ENCODE results near the gene VAC14. TPM values are rescaled to one million over a fixed set of nuclear protein-coding genes. Genes with fewer than 3 reads are reported as not detected.

The VAC14 gene
- total RNA-seq, 1 donor from 2014 or later: 38.1 TPM

- DNase-seq (ENCODE audit: extremely low spot score in 2 of 2): no peak
- Histone ChIP-seq H3K4me1 (peaks cover 55% of the 10 kb centered on the region), H3K9me3 (no peaks in the 10 kb centered on the region), H3K36me3 (no peaks in the 10 kb centered on the region), H3K27ac (peak overlapping the region; percentile 94), H3K4me3 (no peak overlapping the region), H3K27me3 (no peaks in the 10 kb centered on the region)
- no peak for TF ChIP-seq CTCF (IDR thresholded peaks at IDR 0.05)
- TF ChIP-seq POLR2A (IDR thresholded peaks at IDR 0.05): no peak
- TF ChIP-seq POLR2AphosphoS5 (IDR thresholded peaks at IDR 0.05; ENCODE audit: insufficient read depth in 1 of 2, low read depth in 1 of 2): no peak
- intact Hi-C loops (cut with DNase I): no loop called here
These were observed 91.0 kb downstream of the VAC14 start for GRCh38 chr16:70709942-70710341.

GRCh38 chr16:70709457-70709856 is 91.5 kb downstream of the VAC14 start:
- Histone ChIP-seq H3K4me1 (peaks cover 55% of the 10 kb centered on the region), H3K36me3 (no peaks in the 10 kb centered on the region), H3K9me3 (no peaks in the 10 kb centered on the region), H3K27ac (peak overlapping the region; percentile 94), H3K27me3 (no peaks in the 10 kb centered on the region), H3K4me3 (no peak overlapping the region)
- intact Hi-C loops (cut with DNase I): no loop called here
- DNase-seq (ENCODE audit: extremely low spot score in 2 of 2): no peak
- no peak for TF ChIP-seq POLR2A (IDR thresholded peaks at IDR 0.05)
- TF ChIP-seq CTCF (IDR thresholded peaks at IDR 0.05): no peak
- no peak for TF ChIP-seq POLR2AphosphoS5 (IDR thresholded peaks at IDR 0.05; ENCODE audit: insufficient read depth in 1 of 2, low read depth in 1 of 2)

GRCh38 chr16:70708366-70709246 is 92.4 kb downstream of the VAC14 start:
- no peak for TF ChIP-seq POLR2A (IDR thresholded peaks at IDR 0.05)
- no peak for TF ChIP-seq POLR2AphosphoS5 (IDR thresholded peaks at IDR 0.05; ENCODE audit: insufficient read depth in 1 of 2, low read depth in 1 of 2)
- TF ChIP-seq CTCF (IDR thresholded peaks at IDR 0.05): no peak
- Histone ChIP-seq H3K27me3 (no peaks in the 10 kb centered on the region), H3K27ac (peak overlapping the region; percentile 94), H3K4me3 (no peak overlapping the region), H3K4me1 (peaks cover 55% of the 10 kb centered on the region), H3K36me3 (no peaks in the 10 kb centered on the region), H3K9me3 (no peaks in the 10 kb centered on the region)
- no peak for DNase-seq (ENCODE audit: extremely low spot score in 2 of 2)
- intact Hi-C loops (cut with DNase I): no loop called here

- DNase-seq (ENCODE audit: extremely low spot score in 2 of 2): no peak
- H3K9me3 ChIP-seq: no peaks in the 10 kb centered on the region
These were observed 94.0 kb downstream of the VAC14 start for GRCh38 chr16:70706948-70707465.

More at GRCh38 chr16:70706948-70707465, 94.0 kb downstream of the VAC14 start:
- peaks cover 71% of the 10 kb centered on the region for H3K4me1 ChIP-seq
- intact Hi-C loops (cut with DNase I): no loop called here
- H3K36me3 ChIP-seq: no peaks in the 10 kb centered on the region
- no peak for TF ChIP-seq POLR2A (IDR thresholded peaks at IDR 0.05)
- TF ChIP-seq CTCF (IDR thresholded peaks at IDR 0.05): no peak
- TF ChIP-seq POLR2AphosphoS5 (IDR thresholded peaks at IDR 0.05; ENCODE audit: insufficient read depth in 1 of 2, low read depth in 1 of 2): peak; percentile 14 to 91
- peak overlapping the region; percentile 94 for H3K27ac ChIP-seq
- H3K27me3 ChIP-seq: no peaks in the 10 kb centered on the region
- H3K4me3 ChIP-seq: no peak overlapping the region

Measured in vagina (tissue), 2 donors.